Measurements from ENCODE around the gene CUX1.

Gene CUX1

GRCh38 chr7:102190776-102191350, 373.4 kb downstream of the CUX1 start:
- H3K4me3 ChIP-seq (ENCODE audit: low read length) = no peak overlapping the region
- peaks cover 10% of the 10 kb centered on the region for H3K4me1 ChIP-seq (ENCODE audit: insufficient read depth, low read length)
- peak overlapping the region; percentile 3; the same call in 1 of the 2 replicates for H3K9ac ChIP-seq (ENCODE audit: low read depth, low read length)
- 72% methylated on average over 13 of the region's 13 CpGs for WGBS
- peak overlapping the region; percentile 49; the same call in 1 of the 2 replicates for H3K27ac ChIP-seq (ENCODE audit: low read depth, low read length)
- peaks cover 65% of the 10 kb centered on the region for H3K36me3 ChIP-seq (ENCODE audit: insufficient read depth, low read length)
- no peaks in the 10 kb centered on the region for H3K9me3 ChIP-seq (ENCODE audit: insufficient read depth, low read depth, low read length)
- no peaks in the 10 kb centered on the region for H3K27me3 ChIP-seq (ENCODE audit: insufficient read depth, low read length)

DNA sequence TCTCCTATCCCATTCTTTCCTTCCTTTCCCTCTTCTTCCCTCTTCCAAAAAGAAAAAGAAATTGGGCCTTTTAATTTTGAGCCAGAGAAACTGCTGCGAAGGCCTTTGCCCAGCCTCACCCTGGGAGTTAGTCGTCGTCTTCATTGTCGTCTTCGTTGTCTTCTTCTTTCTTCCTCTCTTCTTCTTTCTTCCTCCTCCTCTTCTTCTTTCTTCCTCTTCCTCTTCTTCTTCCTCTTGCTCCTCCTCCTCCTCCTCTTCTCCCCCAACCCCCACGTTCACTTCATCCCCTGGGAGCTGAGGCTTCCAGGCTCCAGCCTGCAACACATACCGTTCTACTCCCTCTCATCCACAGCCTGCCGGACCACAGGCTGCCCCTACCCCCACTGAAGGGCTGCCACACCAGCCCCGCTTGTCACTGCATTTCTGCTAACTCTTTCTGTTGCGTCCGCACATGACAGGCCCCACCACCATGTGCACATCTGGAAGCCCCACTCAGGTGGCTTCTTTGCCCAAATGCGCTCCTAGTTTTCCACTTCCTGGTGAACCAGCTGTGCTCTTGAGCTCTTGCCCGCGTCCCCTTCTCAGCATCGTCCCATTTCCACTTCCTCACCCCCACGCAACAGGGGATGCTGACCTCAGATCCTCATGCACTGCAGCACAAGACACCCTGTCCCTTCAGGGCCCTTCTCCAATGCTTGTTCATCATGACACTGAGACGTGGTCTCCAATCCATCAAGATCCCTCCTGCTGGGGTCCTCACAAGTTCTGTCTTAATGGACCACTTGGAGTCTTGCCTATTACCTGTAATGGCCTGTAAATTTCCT, 374.3 kb downstream of the CUX1 start:
- H3K9ac ChIP-seq (ENCODE audit: low read depth, low read length) = no peak overlapping the region
- WGBS = 90% methylated on average over 17 of the region's 17 CpGs

DNA sequence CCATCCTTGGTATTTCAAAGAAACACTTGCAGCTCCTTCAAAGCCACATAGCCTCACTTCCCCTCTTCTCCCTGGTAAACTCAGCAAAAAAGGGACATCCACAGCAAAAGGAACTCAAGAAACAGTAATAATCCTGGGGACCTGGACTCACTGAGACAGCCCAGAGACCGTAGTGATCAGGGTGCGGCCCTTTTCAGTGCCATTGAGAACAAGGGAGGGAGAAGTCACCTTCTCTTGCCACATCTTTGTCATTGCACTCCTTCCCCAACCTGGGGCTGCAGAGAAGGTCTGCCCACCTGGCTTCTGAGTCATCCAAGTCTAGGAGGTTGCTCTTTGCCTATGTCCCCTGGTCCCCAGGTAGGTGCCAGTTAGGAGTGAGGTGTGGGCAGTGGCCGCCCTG, 375.4 kb downstream of the CUX1 start:
- Histone ChIP-seq H3K9ac (ENCODE audit: low read depth, low read length) (no peak overlapping the region), H3K27ac (ENCODE audit: low read depth, low read length) (no peak overlapping the region), H3K4me1 (ENCODE audit: insufficient read depth, low read length) (peaks cover 10% of the 10 kb centered on the region), H3K9me3 (ENCODE audit: insufficient read depth, low read depth, low read length) (no peaks in the 10 kb centered on the region), H3K27me3 (ENCODE audit: insufficient read depth, low read length) (no peaks in the 10 kb centered on the region), H3K36me3 (ENCODE audit: insufficient read depth, low read length) (peaks cover 74% of the 10 kb centered on the region), H3K4me3 (ENCODE audit: low read length) (no peak overlapping the region)
- WGBS = 94% methylated on average over 2 of the region's 3 CpGs

More for the DNA sequence above, 374.3 kb downstream of the CUX1 start:
- H3K9me3 ChIP-seq (ENCODE audit: insufficient read depth, low read depth, low read length) = no peaks in the 10 kb centered on the region
- no peaks in the 10 kb centered on the region for H3K27me3 ChIP-seq (ENCODE audit: insufficient read depth, low read length)
- no peak overlapping the region for H3K4me3 ChIP-seq (ENCODE audit: low read length)
- peaks cover 10% of the 10 kb centered on the region for H3K4me1 ChIP-seq (ENCODE audit: insufficient read depth, low read length)
- H3K27ac ChIP-seq (ENCODE audit: low read depth, low read length) = no peak overlapping the region
- peaks cover 69% of the 10 kb centered on the region for H3K36me3 ChIP-seq (ENCODE audit: insufficient read depth, low read length)

DNA sequence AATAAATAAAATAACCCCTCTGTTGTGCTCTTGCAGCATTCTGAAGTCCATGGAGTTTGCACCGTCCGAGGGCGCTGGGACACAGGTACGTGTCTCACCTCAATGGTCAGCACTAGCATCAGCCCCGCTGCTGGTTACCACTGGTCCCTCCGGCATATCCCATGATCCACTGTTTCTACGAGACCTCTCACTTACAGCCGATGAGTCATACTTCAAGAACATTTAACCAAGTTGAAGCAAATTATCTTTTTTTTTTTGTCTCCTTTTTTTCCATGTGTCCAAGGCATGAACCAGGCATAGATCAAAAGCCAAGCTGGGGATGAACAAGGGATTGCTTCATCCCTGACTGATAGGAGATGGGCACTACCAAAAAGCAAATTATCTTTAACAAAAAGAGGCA, 376.4 kb downstream of the CUX1 start:
- Histone ChIP-seq H3K27ac (ENCODE audit: low read depth, low read length) (no peak overlapping the region), H3K4me3 (ENCODE audit: low read length) (no peak overlapping the region), H3K9me3 (ENCODE audit: insufficient read depth, low read depth, low read length) (no peaks in the 10 kb centered on the region), H3K4me1 (ENCODE audit: insufficient read depth, low read length) (peaks cover 10% of the 10 kb centered on the region), H3K27me3 (ENCODE audit: insufficient read depth, low read length) (no peaks in the 10 kb centered on the region), H3K36me3 (ENCODE audit: insufficient read depth, low read length) (peaks cover 81% of the 10 kb centered on the region), H3K9ac (ENCODE audit: low read depth, low read length) (no peak overlapping the region)
- 95% methylated on average over 8 of the region's 8 CpGs for whole genome bisulfite sequencing

DNA sequence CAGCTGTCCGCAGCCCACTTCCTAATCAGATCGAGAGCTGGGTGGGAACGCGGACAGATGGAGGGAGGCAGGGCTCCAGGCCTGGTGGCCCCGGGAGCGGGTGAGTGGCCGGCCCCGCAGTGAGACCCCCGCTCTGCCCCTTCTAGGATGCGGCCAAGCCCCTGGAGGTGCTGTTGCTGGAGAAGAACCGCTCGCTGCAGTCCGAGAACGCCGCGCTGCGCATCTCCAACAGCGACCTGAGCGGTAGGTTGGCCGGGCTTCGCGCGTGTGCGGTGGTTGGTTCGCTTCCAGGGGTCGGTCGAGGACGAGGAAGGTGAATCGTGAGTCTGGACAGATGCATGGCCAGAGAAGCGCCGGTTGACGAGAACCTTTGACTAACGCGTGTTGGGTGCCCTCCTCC, 377.9 kb downstream of the CUX1 start:
- H3K27me3 ChIP-seq (ENCODE audit: insufficient read depth, low read length) = no peaks in the 10 kb centered on the region
- peaks cover 84% of the 10 kb centered on the region for H3K36me3 ChIP-seq (ENCODE audit: insufficient read depth, low read length)
- 97% methylated on average over 34 of the region's 34 CpGs for WGBS
- H3K4me1 ChIP-seq (ENCODE audit: insufficient read depth, low read length) = peaks cover 7% of the 10 kb centered on the region
- no peak overlapping the region for H3K27ac ChIP-seq (ENCODE audit: low read depth, low read length)
- H3K4me3 ChIP-seq (ENCODE audit: low read length) = no peak overlapping the region
- no peak overlapping the region for H3K9ac ChIP-seq (ENCODE audit: low read depth, low read length)
- H3K9me3 ChIP-seq (ENCODE audit: insufficient read depth, low read depth, low read length) = no peaks in the 10 kb centered on the region

- Histone ChIP-seq H3K9ac (ENCODE audit: low read depth, low read length) (no peak overlapping the region), H3K9me3 (ENCODE audit: insufficient read depth, low read depth, low read length) (no peaks in the 10 kb centered on the region), H3K4me1 (ENCODE audit: insufficient read depth, low read length) (peaks cover under 1% of the 10 kb centered on the region; the same call in 1 of the 2 replicates), H3K27ac (ENCODE audit: low read depth, low read length) (no peak overlapping the region), H3K27me3 (ENCODE audit: insufficient read depth, low read length) (no peaks in the 10 kb centered on the region), H3K36me3 (ENCODE audit: insufficient read depth, low read length) (peaks cover 88% of the 10 kb centered on the region), H3K4me3 (ENCODE audit: low read length) (no peak overlapping the region)
- 97% methylated on average over 25 of the region's 25 CpGs for WGBS
Measured at GRCh38 chr7:102196028-102196427, 378.6 kb downstream of the CUX1 start.

GRCh38 chr7:102197161-102197560, 379.7 kb downstream of the CUX1 start:
- H3K36me3 ChIP-seq (ENCODE audit: insufficient read depth, low read length) = peaks cover 93% of the 10 kb centered on the region

DNA sequence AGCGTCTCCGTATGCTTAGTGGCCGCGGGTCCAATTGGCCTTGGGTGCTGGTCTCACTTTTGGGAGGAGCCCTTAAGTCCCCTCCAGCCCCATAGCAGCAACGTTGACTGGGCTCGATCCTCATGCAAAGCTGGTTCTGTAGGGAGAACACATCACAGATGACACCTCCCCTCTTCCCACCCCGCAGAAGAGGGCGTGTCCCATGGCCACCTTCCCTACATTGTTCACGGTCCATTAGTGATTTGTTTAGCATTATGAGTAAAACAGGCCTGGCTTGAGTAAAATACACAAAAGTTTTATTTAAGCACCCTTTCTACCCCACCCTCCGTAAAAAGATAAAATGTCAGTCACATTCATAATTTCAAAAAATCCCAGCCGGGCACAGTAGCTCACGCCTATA, 380.2 kb downstream of the CUX1 start:
- H3K4me1 ChIP-seq (ENCODE audit: insufficient read depth, low read length) = no peaks in the 10 kb centered on the region
- no peak overlapping the region for H3K27ac ChIP-seq (ENCODE audit: low read depth, low read length)
- no peak overlapping the region for H3K4me3 ChIP-seq (ENCODE audit: low read length)
- no peak overlapping the region for H3K9ac ChIP-seq (ENCODE audit: low read depth, low read length)
- no peaks in the 10 kb centered on the region for H3K27me3 ChIP-seq (ENCODE audit: insufficient read depth, low read length)
- H3K9me3 ChIP-seq (ENCODE audit: insufficient read depth, low read depth, low read length) = no peaks in the 10 kb centered on the region
- 94% methylated on average over 11 of the region's 12 CpGs for WGBS
- peaks cover 93% of the 10 kb centered on the region for H3K36me3 ChIP-seq (ENCODE audit: insufficient read depth, low read length)

More at GRCh38 chr7:102197161-102197560, 379.7 kb downstream of the CUX1 start:
- Histone ChIP-seq H3K9ac (ENCODE audit: low read depth, low read length) (no peak overlapping the region), H3K4me3 (ENCODE audit: low read length) (no peak overlapping the region), H3K27ac (ENCODE audit: low read depth, low read length) (no peak overlapping the region), H3K27me3 (ENCODE audit: insufficient read depth, low read length) (no peaks in the 10 kb centered on the region), H3K9me3 (ENCODE audit: insufficient read depth, low read depth, low read length) (no peaks in the 10 kb centered on the region), H3K4me1 (ENCODE audit: insufficient read depth, low read length) (no peaks in the 10 kb centered on the region)
- WGBS = 97% methylated on average over 17 of the region's 17 CpGs

- H3K4me1 ChIP-seq (ENCODE audit: insufficient read depth, low read length) = no peaks in the 10 kb centered on the region
Measured at GRCh38 chr7:102198417-102198956, 381.1 kb downstream of the CUX1 start.

DNA sequence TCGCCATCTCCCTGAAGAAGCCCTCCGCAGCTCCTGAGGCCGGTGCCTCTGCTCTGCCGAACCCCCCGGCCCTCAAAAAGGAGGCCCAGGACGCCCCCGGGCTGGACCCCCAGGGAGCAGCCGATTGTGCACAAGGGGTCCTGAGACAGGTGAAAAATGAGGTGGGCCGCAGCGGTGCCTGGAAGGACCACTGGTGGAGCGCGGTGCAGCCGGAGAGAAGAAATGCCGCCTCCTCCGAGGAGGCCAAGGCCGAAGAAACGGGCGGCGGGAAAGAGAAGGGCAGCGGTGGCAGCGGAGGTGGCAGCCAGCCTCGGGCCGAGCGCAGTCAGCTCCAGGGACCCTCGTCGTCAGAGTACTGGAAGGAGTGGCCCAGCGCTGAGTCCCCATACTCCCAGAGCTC, 384.1 kb downstream of the CUX1 start:
- no peak overlapping the region for H3K9ac ChIP-seq (ENCODE audit: low read depth, low read length)
- H3K4me1 ChIP-seq (ENCODE audit: insufficient read depth, low read length) = no peaks in the 10 kb centered on the region
- no peak overlapping the region for H3K4me3 ChIP-seq (ENCODE audit: low read length)
- 96% methylated on average over 27 of the region's 27 CpGs for WGBS
- H3K27ac ChIP-seq (ENCODE audit: low read depth, low read length) = no peak overlapping the region
- H3K36me3 ChIP-seq (ENCODE audit: insufficient read depth, low read length) = peaks cover 92% of the 10 kb centered on the region
- no peaks in the 10 kb centered on the region for H3K9me3 ChIP-seq (ENCODE audit: insufficient read depth, low read depth, low read length)
- no peaks in the 10 kb centered on the region for H3K27me3 ChIP-seq (ENCODE audit: insufficient read depth, low read length)

More at GRCh38 chr7:102198417-102198956, 381.1 kb downstream of the CUX1 start:
- no peaks in the 10 kb centered on the region for H3K9me3 ChIP-seq (ENCODE audit: insufficient read depth, low read depth, low read length)
- no peak overlapping the region for H3K27ac ChIP-seq (ENCODE audit: low read depth, low read length)
- no peak overlapping the region for H3K4me3 ChIP-seq (ENCODE audit: low read length)
- peaks cover 90% of the 10 kb centered on the region for H3K36me3 ChIP-seq (ENCODE audit: insufficient read depth, low read length)
- H3K27me3 ChIP-seq (ENCODE audit: insufficient read depth, low read length) = no peaks in the 10 kb centered on the region
- no peak overlapping the region for H3K9ac ChIP-seq (ENCODE audit: low read depth, low read length)
- 95% methylated on average over 14 of the region's 14 CpGs for WGBS

DNA sequence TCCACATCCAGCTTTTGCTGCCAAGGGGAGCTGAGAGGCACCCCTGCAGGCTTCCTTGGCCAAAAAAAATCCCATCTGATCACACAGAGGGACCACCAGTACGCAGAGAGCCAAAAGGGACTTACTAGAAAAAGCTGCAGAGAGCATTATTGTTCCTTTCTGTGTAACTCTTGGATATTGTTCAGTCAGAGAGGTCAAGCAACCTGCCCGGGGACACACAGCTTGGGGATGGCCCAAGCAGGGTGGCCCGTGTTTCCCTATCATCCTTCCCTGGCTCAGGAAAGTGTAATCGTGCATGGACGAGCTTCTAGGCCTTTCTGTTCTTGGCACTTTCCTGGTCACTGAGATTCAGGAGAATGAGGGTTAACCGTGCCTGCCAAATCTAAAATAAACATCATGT, 385.1 kb downstream of the CUX1 start:
- no peaks in the 10 kb centered on the region for H3K9me3 ChIP-seq (ENCODE audit: insufficient read depth, low read depth, low read length)
- WGBS = 97% methylated on average over 6 of the region's 6 CpGs
- H3K36me3 ChIP-seq (ENCODE audit: insufficient read depth, low read length) = peaks cover 88% of the 10 kb centered on the region
- no peaks in the 10 kb centered on the region for H3K4me1 ChIP-seq (ENCODE audit: insufficient read depth, low read length)
- no peaks in the 10 kb centered on the region for H3K27me3 ChIP-seq (ENCODE audit: insufficient read depth, low read length)
- H3K9ac ChIP-seq (ENCODE audit: low read depth, low read length) = no peak overlapping the region
- H3K27ac ChIP-seq (ENCODE audit: low read depth, low read length) = no peak overlapping the region
- no peak overlapping the region for H3K4me3 ChIP-seq (ENCODE audit: low read length)

All from HUES64 (cell line).